Testis (tissue), 2 donors: ENCODE data around the gene SERHL2.
"Not testable (repeated sequence)": the region's sequence is repeated elsewhere in the genome, so short reads cannot be mapped to it uniquely, and the experiment has no call there.

ENCODE experiments used
- POLR2A ChIP-seq: fragments of 450-650 bp; IDR thresholded peaks from one replicate; pipeline ENCODE4 v1.6.1; 2017; ENCODE audit warnings: antibody characterized with exemption, mild to moderate bottlenecking, moderate library complexity
- TF ChIP-seq, protein P1 (sequence below), 3 experiments: fragments of 450-650 bp in 2 of 3; fragments of 200-600 bp in 1 of 3; sonication (generic) in 1 of 3; IDR thresholded peaks; one replicate each; pipeline ENCODE4 v1.5.1; 2016 to 2019; ENCODE audit warnings: antibody characterized with exemption in 3 of 3, mild to moderate bottlenecking in 2 of 3, moderate library complexity in 1 of 3

DNA sequence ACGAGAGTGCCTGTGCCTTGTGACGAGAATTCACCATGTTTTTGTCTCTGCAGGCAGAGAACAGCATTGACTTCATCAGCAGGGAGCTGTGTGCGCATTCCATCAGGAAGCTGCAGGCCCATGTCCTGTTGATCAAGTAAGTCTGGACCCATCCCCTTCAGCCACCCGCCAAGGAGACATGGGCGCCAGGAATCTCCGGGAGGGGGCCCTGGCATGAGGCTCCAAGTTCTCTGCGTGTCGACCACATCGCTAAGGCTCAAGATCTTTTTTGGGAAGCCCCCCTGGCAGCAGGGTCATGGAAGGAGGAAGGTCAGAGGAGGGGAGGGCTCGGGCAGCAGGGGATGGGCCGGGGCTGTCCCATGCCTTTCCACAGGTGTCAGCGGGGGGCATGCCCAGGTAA lies 17.3 kb downstream of the SERHL2 start:
- not testable (repeated sequence) for TF ChIP-seq POLR2A
- TF ChIP-seq, protein P1, sequence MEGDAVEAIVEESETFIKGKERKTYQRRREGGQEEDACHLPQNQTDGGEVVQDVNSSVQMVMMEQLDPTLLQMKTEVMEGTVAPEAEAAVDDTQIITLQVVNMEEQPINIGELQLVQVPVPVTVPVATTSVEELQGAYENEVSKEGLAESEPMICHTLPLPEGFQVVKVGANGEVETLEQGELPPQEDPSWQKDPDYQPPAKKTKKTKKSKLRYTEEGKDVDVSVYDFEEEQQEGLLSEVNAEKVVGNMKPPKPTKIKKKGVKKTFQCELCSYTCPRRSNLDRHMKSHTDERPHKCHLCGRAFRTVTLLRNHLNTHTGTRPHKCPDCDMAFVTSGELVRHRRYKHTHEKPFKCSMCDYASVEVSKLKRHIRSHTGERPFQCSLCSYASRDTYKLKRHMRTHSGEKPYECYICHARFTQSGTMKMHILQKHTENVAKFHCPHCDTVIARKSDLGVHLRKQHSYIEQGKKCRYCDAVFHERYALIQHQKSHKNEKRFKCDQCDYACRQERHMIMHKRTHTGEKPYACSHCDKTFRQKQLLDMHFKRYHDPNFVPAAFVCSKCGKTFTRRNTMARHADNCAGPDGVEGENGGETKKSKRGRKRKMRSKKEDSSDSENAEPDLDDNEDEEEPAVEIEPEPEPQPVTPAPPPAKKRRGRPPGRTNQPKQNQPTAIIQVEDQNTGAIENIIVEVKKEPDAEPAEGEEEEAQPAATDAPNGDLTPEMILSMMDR (IDR thresholded peaks at IDR 0.05), result not testable (repeated sequence)
